GM21381 (cell line): ENCODE results near the gene KIRREL3.

Source experiments
- ATAC-seq: cut with Tn5 transposase; IDR thresholded peaks from one replicate; pipeline ENCODE4 v1.9.1; 2021; ENCODE audit warnings: mild to moderate bottlenecking, moderate library complexity; ENCODE audit not compliant: unreplicated experiment

KIRREL3 gene

GRCh38 chr11:126646701-126647557 is 353.6 kb downstream of the KIRREL3 start:
- no peak for ATAC-seq

DNA sequence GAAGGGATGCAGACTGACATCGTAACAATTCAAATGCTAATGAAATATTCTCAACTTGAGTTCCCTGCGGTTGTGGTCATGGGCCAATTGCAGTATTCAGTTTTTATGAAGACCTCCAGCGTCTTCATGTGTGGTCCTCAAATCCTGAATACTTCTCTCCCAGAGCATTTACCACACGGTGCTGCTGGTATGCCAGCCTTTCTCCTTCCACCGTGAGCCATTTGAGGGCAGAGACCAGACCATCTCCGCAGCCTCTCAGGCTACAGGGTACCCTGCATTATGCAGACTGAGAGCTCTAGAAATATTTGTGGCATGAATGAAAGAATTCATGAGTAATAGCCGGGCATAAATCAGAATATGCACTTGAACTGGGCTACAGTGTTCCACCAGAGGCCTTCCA is 355.4 kb downstream of the KIRREL3 start:
- ATAC-seq = no peak

GRCh38 chr11:126640186-126640585 is 360.4 kb downstream of the KIRREL3 start:
- no peak for ATAC-seq

GRCh38 chr11:126639692-126640091 is 360.9 kb downstream of the KIRREL3 start:
- ATAC-seq = no peak

- no peak for ATAC-seq
These were observed 361.9 kb downstream of the KIRREL3 start for GRCh38 chr11:126638648-126639047.

- ATAC-seq = no peak
These were observed 362.8 kb downstream of the KIRREL3 start for GRCh38 chr11:126637795-126638175.

DNA sequence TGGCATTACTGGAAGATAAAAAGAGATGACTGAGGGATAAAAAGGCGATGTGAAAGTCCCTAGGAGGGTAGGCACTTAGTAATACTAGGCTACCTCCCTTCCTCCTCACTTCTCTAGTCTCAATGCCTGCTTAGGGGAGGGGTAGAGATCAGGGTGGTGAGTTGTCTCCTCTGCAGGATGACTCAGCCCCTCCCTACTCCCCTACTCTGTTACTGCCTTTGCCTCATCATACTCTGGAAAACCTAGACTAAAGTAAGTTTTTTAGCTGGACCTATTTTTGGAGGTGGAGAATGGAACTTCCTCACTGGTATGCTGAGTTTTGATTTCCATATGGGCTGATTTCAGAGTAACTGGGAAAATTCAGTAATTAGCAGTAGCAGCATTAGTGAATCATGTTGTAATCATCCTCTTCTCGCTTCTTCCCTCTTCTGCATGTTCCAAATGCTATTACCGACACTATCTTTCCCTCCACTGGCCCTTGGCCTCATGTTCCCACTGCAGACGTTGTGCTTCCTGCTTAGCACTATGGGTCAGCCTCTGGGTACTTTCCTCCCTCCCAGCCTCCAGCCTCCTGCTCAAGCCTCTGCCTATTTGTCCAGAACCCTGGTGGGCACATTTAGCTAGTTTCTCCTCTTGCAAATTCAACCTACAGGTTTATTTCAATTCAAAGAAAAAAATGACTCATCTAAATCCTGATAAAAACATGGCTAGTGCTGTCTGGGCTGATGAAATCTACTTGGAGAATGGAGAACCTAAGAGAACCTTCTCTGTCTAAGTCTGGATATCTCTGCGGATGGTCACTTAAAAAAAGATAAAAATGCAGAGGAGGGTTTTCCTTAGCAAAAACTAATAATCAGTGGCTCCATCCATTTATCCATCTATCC is 363.4 kb downstream of the KIRREL3 start:
- ATAC-seq = no peak

DNA sequence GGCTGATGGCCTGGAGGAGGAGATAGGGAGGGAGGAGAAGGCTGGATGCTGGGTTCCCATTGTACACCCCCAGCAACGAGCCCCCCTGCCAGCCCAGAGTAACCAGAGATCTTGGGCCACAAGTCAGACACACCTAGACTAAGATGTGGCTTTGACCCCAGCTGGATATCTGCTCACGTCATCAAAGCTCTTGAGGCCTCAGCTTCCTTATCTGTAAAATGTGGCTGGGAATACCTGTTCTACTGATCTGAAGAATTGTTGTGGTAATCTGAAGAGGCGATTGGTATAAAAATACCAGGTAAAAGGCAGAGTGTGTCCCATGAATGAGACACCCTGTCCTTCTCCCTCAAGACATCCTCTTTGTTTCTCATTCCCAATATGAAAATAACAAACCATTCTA is 365.1 kb downstream of the KIRREL3 start:
- ATAC-seq = no peak

- no peak for ATAC-seq
These were observed 365.6 kb downstream of the KIRREL3 start for GRCh38 chr11:126634963-126635362.

DNA sequence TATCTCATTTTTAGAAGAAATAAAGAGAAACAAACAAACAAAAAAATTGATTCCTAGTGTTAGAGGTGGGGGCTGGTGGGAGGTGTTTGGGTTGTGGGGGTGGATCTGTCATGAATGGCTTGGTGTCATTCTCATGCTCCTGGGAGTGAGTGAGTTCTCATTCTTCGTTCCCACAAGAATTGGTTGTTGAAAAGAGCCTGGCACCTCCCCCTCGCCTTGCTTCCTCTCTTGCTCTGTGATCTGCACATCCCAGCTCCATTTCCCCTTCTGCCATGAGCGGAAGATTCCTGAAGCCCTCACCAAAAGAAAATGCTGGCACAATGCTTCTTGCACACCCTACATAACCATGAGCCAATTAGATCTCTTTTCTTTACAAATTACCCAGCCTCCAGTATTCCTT is 367.2 kb downstream of the KIRREL3 start:
- no peak for ATAC-seq

DNA sequence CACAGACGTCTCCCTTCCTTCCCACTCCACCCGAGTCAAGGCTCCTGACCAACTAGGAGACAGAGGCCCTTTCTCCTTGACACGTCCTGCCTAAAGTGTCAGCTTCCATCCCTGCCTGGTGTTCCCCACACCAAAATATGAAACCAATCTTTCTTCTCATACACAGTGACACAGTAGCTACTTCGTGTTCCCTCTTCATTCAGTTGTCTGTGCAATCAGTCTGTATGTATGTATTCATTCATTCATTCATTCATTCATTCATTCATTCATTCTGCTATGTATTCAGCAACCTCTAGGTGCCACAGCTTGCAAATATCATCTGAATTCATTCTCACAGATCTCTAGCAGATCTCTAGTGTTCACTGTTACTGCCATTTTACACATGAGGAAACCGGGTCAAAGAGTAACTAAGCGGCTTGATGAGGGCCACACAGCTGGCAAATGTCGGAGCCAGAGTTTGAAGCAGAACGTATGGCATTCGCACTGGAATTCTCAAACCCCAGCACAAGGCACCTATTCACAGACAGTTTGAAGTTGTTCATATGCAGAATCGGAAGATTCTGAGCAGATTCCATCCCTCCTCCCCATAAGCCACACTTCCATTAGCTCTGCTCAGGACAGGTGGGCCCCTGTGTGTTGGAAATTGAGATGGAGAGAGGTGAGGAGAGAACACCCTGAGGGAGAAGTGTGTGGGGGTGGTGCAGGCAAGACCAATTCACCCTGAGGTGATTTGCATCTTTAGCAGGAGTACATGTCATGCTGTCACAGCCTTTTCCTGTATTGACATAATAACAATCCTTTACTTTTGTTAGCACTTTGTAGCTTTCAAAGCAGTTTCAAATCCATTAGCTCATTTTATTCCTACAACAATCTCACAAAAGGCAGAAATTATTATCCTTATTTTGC is 369.4 kb downstream of the KIRREL3 start:
- no peak for ATAC-seq

GRCh38 chr11:126630488-126630887 is 370.1 kb downstream of the KIRREL3 start:
- ATAC-seq = no peak

DNA sequence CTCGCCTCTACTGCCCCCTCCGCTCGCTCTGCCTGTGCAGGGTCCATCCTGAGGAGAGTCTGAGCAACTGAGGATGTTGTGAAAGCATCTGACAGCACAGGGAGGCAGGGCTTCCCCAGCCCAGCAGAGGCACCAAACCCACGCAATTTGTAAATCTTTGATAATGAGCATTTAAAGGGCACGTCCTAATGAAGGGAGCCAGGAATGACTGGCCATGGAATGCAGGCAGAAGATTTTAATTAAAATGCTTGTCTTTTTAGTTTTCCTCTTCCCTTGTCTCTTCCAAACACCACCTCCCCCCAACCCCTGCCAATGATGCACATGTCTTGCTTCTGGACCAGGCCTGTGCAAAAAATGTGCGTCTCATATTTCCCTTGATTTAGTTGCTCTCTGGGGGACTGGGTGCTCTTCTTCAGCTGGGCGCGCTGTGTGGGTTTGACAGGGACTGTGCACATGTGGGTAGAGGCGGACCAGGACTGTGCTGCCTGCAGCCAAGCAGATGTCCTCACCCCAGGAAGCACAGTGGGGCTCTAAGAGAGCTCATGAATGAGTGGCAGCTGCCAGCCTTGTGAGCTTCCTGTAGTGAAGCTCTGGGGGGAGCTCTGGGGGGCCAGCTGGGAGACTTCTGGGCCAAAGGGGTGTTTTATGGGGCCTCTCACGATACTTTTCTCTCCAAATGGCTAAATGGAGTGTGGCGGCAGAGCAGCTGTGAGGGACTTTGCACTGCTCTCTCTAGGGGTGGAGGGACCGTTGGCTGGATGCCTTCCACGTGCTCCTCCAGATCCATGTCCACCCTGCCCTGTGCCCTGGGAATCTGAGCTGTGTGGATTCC is 371.6 kb downstream of the KIRREL3 start:
- ATAC-seq = no peak

DNA sequence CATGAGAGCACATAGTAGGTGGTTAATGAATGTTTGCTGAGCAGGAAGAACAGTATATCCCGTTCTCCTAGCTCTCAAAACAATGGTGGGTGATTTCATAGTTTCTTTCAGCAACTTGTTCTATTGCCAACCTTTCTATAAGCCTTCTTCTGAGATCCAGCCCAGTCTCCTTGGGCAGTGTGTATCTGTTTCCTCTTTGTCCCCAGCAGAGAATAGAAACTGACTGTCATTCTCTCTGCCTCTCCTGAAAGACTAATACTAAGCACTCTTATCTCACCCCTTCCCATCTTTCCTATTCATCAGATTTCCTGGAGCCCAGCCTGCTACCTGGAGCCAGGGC is 372.1 kb downstream of the KIRREL3 start:
- ATAC-seq = no peak

GRCh38 chr11:126627421-126627820 is 373.1 kb downstream of the KIRREL3 start:
- no peak for ATAC-seq

DNA sequence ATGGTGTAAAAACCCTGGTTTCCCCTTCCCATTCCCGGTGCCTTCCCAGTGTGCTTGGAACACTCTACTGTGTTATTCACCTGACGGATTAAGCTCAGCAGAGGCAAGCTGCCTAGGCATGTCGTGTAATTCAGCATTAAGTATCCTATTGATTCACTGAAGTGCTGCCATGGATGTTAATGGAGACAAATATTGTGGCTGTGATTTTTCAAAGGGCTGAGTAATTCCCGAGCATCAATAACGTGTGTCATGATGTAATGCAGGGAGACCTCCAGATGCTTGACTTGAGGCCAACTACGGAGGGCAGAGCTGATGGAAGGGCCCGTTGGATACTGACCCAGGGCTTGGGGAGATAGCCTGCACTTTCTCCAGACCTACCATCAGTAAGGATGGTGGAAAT is 376.1 kb downstream of the KIRREL3 start:
- no peak for ATAC-seq

DNA sequence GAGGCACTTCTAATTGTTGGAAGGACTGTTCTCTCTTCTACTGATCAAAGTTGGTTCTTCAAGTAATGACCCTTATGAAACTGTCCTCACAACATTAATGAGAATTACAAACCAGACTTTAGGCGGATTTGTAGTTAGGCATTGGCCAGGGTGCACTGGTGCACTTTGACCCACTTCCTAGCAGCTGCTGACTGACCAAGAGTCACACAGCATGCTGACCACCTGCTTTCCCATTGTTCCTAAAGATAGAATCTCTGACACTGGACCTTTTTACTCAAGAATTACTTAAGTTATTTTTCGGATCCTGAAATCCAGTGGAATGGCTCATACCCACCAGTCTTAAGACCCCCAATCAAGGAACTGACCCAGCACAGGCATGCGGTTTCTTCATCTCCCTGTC is 381.1 kb downstream of the KIRREL3 start:
- ATAC-seq = no peak

GRCh38 chr11:126615845-126616244 is 384.7 kb downstream of the KIRREL3 start:
- no peak for ATAC-seq

- no peak for ATAC-seq
These were observed 387.3 kb downstream of the KIRREL3 start for GRCh38 chr11:126613272-126613671.

- ATAC-seq = no peak
These were observed 387.9 kb downstream of the KIRREL3 start for GRCh38 chr11:126612671-126613070.
